HFF-Myc (cell line): ENCODE measurements around the gene ANKRD23.

Source experiments
- DNase-seq: peaks from one replicate; pipeline ENCODE4 v3.0.0-alpha.2; 2011; ENCODE audit warnings: low read depth; ENCODE audit errors: extremely low read depth
- H3K4me3 ChIP-seq: replicated peaks from 2 replicates; pipeline ENCODE4 v1.5.1; 2011; ENCODE audit warnings: low read depth, mild to moderate bottlenecking, control low read depth, low read length
- CTCF ChIP-seq: IDR thresholded peaks from 2 replicates; pipeline ENCODE4 v1.5.1; 2012; ENCODE audit warnings: mild to moderate bottlenecking, low read depth, low read length, control low read depth; ENCODE audit errors: missing control alignments

The ANKRD23 gene

GRCh38 chr2:96792772-96793749 lies 50.8 kb downstream of the ANKRD23 start:
- DNase-seq, result no peak
- TF ChIP-seq CTCF, result no peak
- H3K4me3 ChIP-seq, result no peak overlapping the region

- no peak for TF ChIP-seq CTCF
- no peak for DNase-seq
- no peak overlapping the region for H3K4me3 ChIP-seq
These were observed 54.6 kb downstream of the ANKRD23 start for GRCh38 chr2:96789245-96789617.

- no peak overlapping the region for H3K4me3 ChIP-seq
- no peak for DNase-seq
- TF ChIP-seq CTCF, result no peak
These were observed 55.2 kb downstream of the ANKRD23 start for GRCh38 chr2:96788442-96789244.
